ENCODE data around the gene TAPBP.
"Not testable (repeated sequence)": the region's sequence is repeated elsewhere in the genome, so short reads cannot be mapped to it uniquely, and the experiment has no call there.

The TAPBP gene

GRCh38 chr6:33273924-33274902 is 39.7 kb downstream of the TAPBP start:
- TF ChIP-seq, protein P1, sequence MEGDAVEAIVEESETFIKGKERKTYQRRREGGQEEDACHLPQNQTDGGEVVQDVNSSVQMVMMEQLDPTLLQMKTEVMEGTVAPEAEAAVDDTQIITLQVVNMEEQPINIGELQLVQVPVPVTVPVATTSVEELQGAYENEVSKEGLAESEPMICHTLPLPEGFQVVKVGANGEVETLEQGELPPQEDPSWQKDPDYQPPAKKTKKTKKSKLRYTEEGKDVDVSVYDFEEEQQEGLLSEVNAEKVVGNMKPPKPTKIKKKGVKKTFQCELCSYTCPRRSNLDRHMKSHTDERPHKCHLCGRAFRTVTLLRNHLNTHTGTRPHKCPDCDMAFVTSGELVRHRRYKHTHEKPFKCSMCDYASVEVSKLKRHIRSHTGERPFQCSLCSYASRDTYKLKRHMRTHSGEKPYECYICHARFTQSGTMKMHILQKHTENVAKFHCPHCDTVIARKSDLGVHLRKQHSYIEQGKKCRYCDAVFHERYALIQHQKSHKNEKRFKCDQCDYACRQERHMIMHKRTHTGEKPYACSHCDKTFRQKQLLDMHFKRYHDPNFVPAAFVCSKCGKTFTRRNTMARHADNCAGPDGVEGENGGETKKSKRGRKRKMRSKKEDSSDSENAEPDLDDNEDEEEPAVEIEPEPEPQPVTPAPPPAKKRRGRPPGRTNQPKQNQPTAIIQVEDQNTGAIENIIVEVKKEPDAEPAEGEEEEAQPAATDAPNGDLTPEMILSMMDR (conservative IDR thresholded peaks at IDR 0.05), result no peak
- no peak for TF ChIP-seq ZFX (IDR thresholded peaks at IDR 0.05)
- H3K27ac ChIP-seq, result peak overlapping the region; percentile 97

GRCh38 chr6:33273129-33273923 is 40.6 kb downstream of the TAPBP start:
- H3K27ac ChIP-seq, result peak overlapping the region; percentile 97
- TF ChIP-seq, protein P1 (conservative IDR thresholded peaks at IDR 0.05), result no peak
- no peak for TF ChIP-seq ZFX (IDR thresholded peaks at IDR 0.05)

- TF ChIP-seq ZFX (IDR thresholded peaks at IDR 0.05), result peak; percentile 60
- TF ChIP-seq, protein P1 (conservative IDR thresholded peaks at IDR 0.05), result no peak
- H3K27ac ChIP-seq, result peak overlapping the region; percentile 97
Observed at GRCh38 chr6:33272275-33273128, 41.4 kb downstream of the TAPBP start.

DNA sequence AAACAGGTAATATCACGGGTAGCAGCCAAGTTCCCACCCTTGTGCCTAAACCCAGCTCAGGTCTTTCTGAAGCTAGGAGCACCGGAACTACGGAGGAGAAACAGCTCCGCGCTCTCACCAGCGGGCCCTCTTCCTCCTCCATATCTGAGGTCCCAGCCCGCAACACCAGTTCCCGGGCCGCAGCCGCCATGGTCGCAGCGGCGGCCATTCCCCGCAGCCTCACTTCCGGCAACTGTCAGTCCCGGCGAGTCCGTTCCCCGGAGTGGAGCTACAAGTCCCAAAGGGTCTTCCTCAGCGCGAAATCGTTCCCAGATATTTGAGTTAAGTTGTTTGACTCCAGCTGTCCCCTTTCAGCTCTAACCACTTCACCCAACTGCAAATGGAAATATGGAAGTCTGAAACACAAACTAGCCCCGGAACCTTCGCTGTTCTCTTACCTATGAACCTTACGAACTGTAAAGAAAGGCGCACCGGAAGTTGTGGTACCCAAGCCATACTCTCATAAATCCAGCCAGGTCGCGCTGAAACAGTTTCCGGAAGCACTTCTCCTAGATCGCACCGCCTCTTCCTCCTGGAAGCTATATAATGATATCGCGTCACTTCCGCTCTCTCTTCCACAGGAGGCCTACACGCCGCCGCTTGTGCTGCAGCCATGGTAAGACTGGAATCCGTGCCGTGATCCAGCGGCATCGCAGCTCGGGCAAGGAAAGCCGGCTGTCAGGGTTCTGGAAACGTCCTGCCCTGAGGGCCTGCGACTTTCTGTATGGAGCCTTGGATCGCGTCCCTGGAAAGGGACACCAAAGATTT is 42.2 kb downstream of the TAPBP start, which contains the start of the genes RPS18 and VPS52:
Gene RPS18 (plus strand): TSS at position 608 of the 807 bp plus-strand sequence. CDS start 45 bp downstream, at position 653.
Gene VPS52 (minus strand): TSS at position 409 of the 807 bp plus-strand sequence. CDS start 201 bp downstream, at position 208.
- peak within 1 kb of the TSS; percentile 97 for H3K27ac ChIP-seq
- TF ChIP-seq, protein P1 (conservative IDR thresholded peaks at IDR 0.05), result no peak
- peak; percentile 85 for TF ChIP-seq ZFX (IDR thresholded peaks at IDR 0.05)

DNA sequence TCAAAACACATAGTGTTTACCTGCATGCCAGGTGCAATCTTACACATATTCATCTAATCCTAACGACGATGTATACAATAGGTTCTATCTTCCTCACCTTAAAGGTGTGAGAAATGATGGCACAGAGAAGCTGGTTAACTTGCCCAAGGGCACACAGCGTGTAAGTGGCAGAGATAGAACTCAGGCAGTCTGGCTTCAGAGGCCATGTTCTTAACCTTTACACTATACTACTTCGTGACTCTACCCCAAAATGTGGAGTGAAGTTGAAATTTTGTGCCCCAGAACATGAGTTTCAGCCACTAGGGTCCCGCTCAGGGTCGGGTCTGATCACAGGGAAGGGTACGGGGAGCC is 42.8 kb downstream of the TAPBP start:
- TF ChIP-seq, protein P1 (conservative IDR thresholded peaks at IDR 0.05), result no peak
- TF ChIP-seq ZFX (IDR thresholded peaks at IDR 0.05), result no peak
- peak overlapping the region; percentile 97 for H3K27ac ChIP-seq

DNA sequence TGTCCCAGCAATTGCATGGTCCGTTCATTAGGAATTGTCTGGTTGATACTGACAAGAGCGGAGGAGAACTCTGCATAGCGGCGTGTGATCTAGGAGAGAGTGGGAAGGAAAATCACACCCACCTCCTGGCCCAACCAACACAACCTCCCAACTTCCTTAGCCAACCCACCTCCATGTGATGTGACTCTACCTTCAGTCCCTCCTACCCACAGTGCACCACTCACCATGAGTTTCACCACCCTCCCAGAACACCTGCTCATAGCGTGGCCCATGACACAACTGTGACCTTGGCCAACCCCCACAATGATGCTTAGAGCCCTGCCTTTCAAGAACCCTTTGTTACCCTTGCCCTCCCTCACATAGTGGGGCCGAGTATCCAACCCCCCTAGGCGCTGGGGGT is 49.9 kb downstream of the TAPBP start:
- no peak overlapping the region for H3K27ac ChIP-seq
- no peak for TF ChIP-seq ZFX (IDR thresholded peaks at IDR 0.05)
- TF ChIP-seq, protein P1 (conservative IDR thresholded peaks at IDR 0.05), result no peak

DNA sequence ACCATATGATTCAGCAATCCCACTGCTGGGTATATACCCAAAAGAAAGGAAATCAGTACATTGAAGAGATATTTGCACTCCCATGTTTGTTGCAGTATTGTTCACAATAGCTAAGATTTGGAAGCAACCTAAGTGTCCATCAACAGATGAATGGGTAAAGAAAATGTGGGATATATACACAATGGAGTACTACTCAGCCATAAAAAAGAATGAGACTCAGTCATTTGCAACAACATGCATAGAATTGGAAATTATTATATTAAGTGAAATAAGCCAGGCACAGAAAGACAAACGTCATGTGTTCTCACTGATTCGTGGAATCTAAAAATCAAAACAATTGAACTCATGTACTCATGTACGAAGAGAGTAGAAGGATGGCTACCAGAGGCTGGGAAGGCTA is 51.4 kb downstream of the TAPBP start:
- H3K27ac ChIP-seq, result not testable (repeated sequence)
